Measurements from ENCODE around the gene ARRDC4.

The ARRDC4 gene

GRCh38 chr15:98003518-98003917 lies 43.0 kb downstream of the ARRDC4 start:
- H3K27ac Mint-ChIP-seq = no peak overlapping the region
- H3K4me3 Mint-ChIP-seq = no peak overlapping the region
- no peaks in the 10 kb centered on the region for H3K4me1 Mint-ChIP-seq
- no peaks in the 10 kb centered on the region for H3K27me3 Mint-ChIP-seq (ENCODE audit: low read depth)
- H3K36me3 Mint-ChIP-seq (ENCODE audit: low read depth) = no peaks in the 10 kb centered on the region
- no peaks in the 10 kb centered on the region for H3K9me3 Mint-ChIP-seq
- TF ChIP-seq CTCF (IDR thresholded peaks at IDR 0.05; ENCODE audit: unreplicated experiment in 3 of 3) = no peak

- H3K27ac Mint-ChIP-seq = no peak overlapping the region
- H3K9me3 Mint-ChIP-seq = no peaks in the 10 kb centered on the region
- no peak overlapping the region for H3K4me3 Mint-ChIP-seq
- no peaks in the 10 kb centered on the region for H3K36me3 Mint-ChIP-seq (ENCODE audit: low read depth)
- no peaks in the 10 kb centered on the region for H3K4me1 Mint-ChIP-seq
- no peak for TF ChIP-seq CTCF (IDR thresholded peaks at IDR 0.05; ENCODE audit: unreplicated experiment in 3 of 3)
- no peaks in the 10 kb centered on the region for H3K27me3 Mint-ChIP-seq (ENCODE audit: low read depth)
Observed at GRCh38 chr15:98003996-98004395, 43.5 kb downstream of the ARRDC4 start.

GRCh38 chr15:98005659-98006058 lies 45.2 kb downstream of the ARRDC4 start:
- Mint-ChIP-seq H3K4me3 (no peak overlapping the region), H3K36me3 (ENCODE audit: low read depth) (no peaks in the 10 kb centered on the region), H3K27ac (no peak overlapping the region), H3K27me3 (ENCODE audit: low read depth) (peaks cover 3% of the 10 kb centered on the region), H3K9me3 (no peaks in the 10 kb centered on the region), H3K4me1 (no peaks in the 10 kb centered on the region)
- TF ChIP-seq CTCF (IDR thresholded peaks at IDR 0.05; ENCODE audit: unreplicated experiment in 3 of 3) = no peak

- Mint-ChIP-seq H3K27me3 (ENCODE audit: low read depth) (peaks cover 3% of the 10 kb centered on the region), H3K27ac (no peak overlapping the region), H3K4me3 (no peak overlapping the region), H3K36me3 (ENCODE audit: low read depth) (no peaks in the 10 kb centered on the region), H3K9me3 (no peaks in the 10 kb centered on the region), H3K4me1 (no peaks in the 10 kb centered on the region)
- no peak for TF ChIP-seq CTCF (IDR thresholded peaks at IDR 0.05; ENCODE audit: unreplicated experiment in 3 of 3)
Observed at GRCh38 chr15:98009169-98009568, 48.7 kb downstream of the ARRDC4 start.

GRCh38 chr15:98009971-98010370 lies 49.5 kb downstream of the ARRDC4 start:
- no peak overlapping the region for H3K27ac Mint-ChIP-seq

More at GRCh38 chr15:98009971-98010370, 49.5 kb downstream of the ARRDC4 start:
- Mint-ChIP-seq H3K4me3 (no peak overlapping the region), H3K27me3 (ENCODE audit: low read depth) (peaks cover 3% of the 10 kb centered on the region), H3K4me1 (no peaks in the 10 kb centered on the region), H3K9me3 (no peaks in the 10 kb centered on the region), H3K36me3 (ENCODE audit: low read depth) (no peaks in the 10 kb centered on the region)
- TF ChIP-seq CTCF (IDR thresholded peaks at IDR 0.05; ENCODE audit: unreplicated experiment in 3 of 3) = no peak

Measured in nephron (organoid).